ENCODE results near the gene XAF1.
A peak's percentile ranks its signal among the peaks of the same experiment; 100 is the strongest.
"Not testable (repeated sequence)": the region's sequence is repeated elsewhere in the genome, so short reads cannot be mapped to it uniquely, and the experiment has no call there.

The XAF1 gene

DNA sequence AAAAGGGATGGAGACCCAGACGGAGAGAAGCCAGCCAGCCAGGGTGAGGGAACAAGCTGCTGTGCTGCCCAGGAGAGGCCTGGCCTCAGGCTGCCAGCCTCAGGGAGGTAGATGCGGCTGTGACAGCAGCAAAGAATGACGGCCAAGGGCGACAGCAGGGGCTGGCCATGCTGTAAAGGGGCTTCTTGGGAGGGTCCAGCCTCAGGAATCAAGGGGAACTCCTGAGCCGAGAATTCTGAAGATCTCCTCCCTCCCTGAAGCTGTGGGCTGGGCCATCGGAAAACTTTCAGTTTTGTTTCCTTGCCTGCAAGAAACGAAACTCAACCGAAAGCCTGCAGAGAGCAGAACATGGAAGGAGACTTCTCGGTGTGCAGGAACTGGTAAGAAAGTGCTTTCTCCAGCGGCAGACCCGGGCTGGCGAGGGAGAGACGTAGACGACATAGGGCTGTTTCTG is at the start of gene XAF1:
Gene XAF1 (plus strand): TSS at position 316 of the 454 bp plus-strand sequence. CDS start 33 bp downstream, at position 349.
- DNase-seq, result no peak

DNA sequence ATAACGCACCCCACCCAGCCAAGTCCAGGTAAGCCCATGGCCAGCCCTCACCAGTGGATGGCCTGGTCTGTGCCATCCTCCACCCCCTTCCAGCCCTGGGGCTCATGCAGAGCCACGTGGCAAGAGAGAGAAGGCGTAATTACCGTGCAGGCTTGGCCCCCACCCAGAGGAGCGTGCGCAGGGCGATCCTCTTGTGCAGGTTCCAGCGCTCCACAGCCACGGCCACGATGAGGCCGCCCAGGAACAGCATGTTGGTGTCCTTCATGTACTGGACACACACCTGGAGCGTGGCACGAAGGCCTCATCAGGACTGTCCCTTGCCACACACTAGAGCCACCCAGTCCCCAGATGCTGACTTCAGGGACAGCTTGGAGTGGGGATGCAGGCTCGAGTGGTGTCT is 49.3 kb upstream of the XAF1 start:
- no peak for DNase-seq

DNA sequence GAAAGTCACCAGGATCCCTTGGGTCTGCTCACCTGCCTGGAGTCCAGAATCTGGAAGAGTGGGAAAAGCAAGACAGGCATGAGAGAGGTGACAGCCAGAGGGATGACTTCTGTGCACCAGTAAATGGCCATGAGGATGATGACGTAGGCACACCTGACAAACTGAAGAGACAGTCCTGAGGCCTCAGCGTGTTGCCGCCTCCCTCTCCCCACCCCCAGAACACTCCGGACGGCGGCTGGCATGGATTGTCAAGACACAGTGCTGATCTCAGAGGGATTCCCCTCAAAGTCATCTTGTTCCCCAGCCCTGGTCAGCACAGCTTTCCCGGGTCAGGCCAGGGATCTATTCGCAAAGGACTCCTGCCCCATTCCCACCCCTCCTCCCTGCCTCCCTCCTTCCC is 48.9 kb upstream of the XAF1 start:
- no peak for DNase-seq

DNA sequence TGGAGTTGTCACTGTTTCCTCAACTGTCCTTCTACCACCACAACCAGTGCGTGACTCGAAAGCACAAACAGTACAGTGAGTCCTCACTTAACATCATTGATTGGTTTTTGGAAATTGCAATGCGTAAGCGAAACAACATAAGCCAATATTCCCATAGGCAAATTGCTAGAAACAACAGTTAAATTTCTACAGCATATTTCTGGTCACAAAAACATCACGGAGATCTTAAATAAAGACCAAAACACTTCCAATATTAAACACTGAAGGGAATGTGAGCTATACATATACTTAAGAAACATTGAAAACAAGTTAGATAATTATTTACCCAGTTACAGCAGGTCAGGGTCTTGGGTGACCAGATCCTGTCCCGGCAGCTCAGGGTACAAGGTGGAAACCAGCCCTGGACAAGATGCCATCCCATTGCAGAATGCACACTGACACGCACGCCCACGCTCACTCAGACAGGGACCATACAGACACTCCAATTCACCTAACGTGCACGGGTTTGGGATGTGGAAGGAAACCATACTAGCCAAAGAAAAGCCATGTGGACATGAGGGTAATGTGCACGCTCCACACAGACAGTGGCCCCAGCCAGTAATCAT is 47.4 kb upstream of the XAF1 start:
- no peak for DNase-seq

DNA sequence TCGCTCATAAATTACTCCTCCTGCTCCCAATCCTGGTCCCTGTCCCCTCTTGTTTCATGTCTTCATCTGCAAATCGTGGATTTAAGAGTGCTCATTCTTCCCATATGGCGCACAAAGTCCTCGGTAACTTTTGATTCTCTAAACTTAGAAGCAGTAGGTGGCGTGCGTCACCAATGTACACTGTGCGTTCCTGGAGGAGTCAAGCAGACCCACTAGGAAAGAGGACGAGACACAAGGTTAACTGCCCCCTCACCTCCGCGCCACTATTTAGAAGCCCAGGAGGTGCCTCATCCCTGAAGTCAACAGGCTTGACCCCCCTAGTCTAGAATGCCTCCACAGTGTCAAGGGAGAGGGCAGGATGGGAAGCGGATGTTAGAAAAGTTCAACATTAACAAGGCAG is 45.5 kb upstream of the XAF1 start:
- DNase-seq, result no peak

DNA sequence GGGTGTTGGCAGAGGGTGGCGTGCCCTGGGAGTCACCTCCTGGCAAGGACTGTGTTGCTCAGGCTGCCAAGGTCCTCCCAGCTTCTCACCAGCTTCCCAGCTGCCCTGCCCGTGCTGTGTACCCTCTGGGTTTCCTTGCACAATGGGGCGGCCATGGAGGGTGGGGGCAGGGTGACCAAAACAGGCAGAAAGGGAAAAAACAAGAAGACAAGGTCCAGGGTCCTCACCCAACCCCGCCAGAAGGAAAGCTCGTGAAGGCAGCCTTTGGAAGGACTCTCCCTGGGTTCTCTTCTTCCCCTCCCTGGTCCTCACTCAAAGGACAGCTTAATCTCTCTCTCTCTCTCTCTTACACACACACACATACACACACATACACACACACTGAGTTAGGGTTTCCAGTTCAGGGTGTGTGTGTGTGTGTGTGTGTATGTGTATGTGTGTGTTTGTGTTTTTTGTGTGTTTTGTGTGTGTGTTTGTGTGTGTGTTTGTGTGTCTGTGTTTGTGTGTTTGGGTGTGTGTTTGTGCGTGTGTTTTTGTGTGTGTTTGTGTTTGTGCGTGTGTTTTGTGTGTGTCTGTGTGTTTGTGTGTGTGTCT is 44.7 kb upstream of the XAF1 start:
- DNase-seq, result no peak

- DNase-seq, result no peak
Measured at GRCh38 chr17:6711681-6712057, 44.2 kb upstream of the XAF1 start.

- no peak for DNase-seq
Measured at GRCh38 chr17:6712058-6712853, 43.6 kb upstream of the XAF1 start.

- no peak for DNase-seq
Measured at GRCh38 chr17:6712854-6713129, 43.1 kb upstream of the XAF1 start.

GRCh38 chr17:6713130-6713917 is 42.5 kb upstream of the XAF1 start, which contains the start of gene SLC13A5:
Gene SLC13A5 (minus strand): TSS chr17:6713369. CDS start chr17:6713333, 36 bp downstream.
- no peak for DNase-seq

- no peak for DNase-seq
Measured at GRCh38 chr17:6713918-6714271, 42.0 kb upstream of the XAF1 start.

GRCh38 chr17:6714315-6714874 is 41.5 kb upstream of the XAF1 start:
- DNase-seq, result no peak

DNA sequence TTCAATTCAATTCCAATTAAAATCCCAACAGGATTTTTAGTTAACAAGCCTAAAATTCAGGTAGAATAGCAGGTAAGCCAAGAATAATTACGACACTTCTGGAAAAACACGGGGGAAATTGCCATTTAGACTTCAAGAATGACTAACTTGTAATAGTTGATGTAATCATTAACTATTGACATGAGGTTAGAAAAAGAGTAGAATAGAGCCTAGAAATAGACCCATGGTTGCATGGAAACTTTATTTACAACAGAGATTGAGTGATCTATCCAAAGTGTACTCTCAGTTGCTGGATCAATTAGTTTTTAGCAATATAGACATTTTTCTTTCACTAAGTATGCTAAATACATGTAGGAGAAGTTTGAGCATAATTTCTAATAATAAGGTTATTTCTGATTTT is 39.1 kb upstream of the XAF1 start:
- no peak for DNase-seq

DNA sequence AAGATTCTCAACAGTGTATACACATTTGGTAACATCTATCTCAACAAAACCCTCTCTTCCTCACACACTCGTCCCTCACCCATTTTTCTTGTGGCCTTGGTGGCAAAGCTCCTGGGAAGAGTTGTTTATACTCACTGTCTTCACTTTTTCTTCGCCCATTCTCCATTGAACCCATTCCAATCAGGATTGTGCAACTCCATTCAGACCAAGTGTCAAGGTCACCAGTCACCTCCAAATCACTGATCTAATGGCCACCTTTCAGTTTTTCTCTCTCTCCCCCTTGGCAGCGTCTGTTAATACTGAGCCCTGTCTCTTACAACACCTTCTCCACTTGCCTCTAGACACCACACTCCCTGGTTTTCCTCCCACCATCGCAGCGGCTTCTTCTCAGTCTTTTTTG is 34.1 kb upstream of the XAF1 start:
- no peak for DNase-seq

DNA sequence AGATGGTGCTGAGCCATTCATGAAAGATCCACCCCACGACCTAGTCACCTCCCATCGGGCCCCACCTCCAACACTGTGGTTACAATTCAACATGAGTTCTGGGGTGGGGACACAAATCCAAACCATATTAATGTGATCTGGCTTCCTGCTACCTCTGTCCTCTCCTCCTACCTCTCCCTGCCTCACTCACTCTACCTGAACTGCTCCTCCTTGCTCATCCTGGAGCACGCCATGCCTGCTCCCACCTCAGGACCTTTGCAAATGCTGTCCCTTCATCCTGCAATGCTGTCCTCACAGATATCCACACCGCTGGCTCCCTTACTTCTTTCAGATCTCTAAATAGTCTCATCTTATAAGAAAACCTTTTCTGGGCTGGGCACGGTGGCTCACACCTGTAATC is 31.8 kb upstream of the XAF1 start:
- no peak for DNase-seq

DNA sequence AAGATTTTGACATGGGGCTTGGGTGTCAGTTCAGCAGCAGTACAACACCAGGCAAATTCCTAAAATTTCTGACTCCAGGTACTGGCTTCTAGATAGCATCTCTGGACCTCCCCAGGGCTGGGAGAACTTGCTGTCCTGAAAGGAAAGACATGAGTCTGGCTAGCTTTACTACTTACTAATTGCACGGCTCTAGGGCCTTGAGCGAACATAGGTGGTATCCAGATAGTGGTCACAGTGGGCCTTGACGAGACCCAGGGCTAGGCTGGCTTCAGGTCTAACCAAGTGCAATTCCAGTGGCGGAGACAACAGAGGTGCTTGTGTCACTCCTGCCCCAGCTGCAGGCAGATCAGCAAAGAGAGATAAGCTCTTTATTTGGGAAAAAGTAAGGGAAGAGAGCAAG is 26.3 kb upstream of the XAF1 start:
- DNase-seq, result no peak

DNA sequence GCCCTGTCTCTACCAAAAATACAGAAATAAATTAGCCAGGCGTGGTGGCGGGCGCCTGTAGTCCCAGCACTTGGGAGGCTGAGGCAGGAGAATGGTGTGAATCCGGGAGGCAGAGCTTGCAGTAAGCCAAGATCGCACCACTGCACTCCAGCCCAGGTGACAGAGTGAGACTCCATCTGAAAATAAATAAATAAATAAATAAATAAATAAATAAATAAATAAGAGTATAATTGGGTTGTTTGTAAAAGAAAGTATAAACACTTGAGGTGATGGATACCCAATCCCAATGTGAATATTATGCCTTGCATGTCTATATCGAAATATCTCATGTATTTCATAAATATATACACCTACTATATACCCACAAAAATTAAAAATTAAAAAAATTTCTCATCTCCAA is 9.2 kb upstream of the XAF1 start:
- DNase-seq, result not testable (repeated sequence)

DNA sequence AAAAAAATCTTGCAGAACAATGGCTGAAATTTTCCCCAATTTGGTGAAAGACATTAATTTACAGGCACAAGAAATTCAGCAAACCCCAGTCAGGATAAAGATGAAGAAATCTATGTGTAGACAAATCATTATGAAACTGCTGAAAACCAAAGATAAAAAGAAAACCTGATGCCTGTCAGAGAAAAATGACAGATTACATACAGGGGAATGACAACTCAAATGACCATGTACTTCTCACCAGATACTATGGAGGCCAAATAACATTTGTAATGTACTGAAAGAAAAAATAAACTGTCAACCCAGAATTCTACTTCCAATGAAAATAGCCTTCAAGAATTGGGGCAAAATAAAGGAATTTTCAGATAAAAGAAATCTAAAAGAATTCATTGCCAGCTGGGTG is 7.2 kb upstream of the XAF1 start:
- no peak for DNase-seq

DNA sequence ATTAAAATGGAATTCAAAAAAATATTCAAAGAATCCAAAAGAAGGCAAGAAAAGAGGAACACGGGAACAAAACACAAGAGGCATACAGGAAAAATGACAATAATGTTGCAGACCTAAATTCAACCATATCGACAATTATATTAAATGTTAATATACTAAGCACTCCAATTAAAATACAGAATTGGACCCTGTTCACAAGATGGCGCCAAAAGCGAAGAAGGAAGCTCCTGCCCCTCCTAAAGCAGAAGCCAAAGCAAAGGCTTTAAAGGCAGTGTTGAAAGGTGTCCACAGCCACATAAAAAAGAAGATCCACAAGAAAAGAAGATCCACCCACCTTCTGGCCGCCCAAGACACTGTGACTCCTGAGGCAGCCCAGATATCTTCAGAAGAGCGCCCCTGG is 6.3 kb upstream of the XAF1 start:
- no peak for DNase-seq

DNA sequence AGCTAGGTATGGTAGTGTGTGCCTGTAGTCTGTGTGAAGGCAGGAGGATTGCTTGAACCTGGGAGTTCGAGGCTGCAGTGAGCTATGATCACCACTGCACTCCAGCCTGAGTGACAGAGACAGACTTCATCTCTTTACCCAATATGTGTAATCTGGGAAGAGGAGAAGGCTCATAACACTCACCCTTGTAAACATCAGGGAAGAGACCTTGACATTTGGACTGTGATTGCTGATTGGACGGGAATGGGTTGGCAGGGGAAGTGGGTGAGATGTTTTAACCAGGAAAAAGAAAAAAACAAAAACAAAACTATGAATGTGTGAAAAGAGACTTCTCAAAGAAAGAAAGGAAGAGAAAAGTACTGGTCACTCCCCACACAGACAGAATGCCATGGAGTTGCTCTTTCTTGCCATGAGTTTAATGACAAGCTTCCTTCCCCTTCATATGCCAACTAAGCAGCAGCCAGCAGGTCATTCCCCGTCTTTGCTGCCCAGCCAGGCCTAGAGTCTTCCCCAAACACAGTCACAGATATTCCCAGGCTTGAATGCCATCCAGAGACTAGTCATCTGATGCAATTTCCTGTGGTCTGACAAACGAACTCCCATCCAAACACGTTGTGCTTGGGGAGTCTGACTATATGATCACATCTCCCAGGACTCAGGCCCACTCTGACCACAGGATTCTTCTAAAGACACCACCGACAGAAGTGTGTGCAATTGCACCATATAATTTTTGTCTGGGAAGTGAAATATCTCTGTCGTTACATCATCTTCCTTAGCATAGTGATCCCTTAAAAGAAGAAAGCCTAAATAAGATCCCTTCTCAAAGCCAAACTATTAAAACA is 3.6 kb upstream of the XAF1 start:
- DNase-seq, result no peak

- peak; percentile 8 to 40 for DNase-seq
Measured at GRCh38 chr17:6753006-6753445, 2.8 kb upstream of the XAF1 start.

DNA sequence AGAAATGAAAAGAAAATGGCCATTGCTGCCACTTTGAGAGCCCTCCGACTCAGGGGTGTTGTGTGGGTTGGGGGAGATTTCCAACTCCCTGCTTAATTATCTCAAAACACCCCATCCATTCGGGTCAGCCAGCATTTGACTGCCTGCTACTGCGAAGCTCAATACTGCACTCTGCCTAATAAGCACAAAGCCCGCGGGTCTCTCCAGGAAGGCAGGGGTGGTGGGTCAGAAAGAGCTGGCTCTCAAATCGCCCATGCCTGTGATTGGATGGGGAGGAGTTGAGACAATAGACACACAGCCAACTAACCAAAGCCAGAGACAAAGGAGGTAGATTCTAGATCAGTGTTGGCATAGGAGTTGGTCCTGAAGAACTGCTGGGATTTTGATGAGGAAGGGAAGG is 2.3 kb upstream of the XAF1 start:
- no peak for DNase-seq
